ENCODE results near the gene APBB1. TPM values are rescaled to one million over a fixed set of nuclear protein-coding genes. Genes with fewer than 3 reads are reported as not detected.
"Not testable (repeated sequence)": the region's sequence is repeated elsewhere in the genome, so short reads cannot be mapped to it uniquely, and the experiment has no call there.

The APBB1 gene
- polyA plus RNA-seq, 1 donor from 2014 or later, result 283 TPM

- no peak overlapping the region for H3K27ac ChIP-seq (ENCODE audit: low read length)
- H3K36me3 ChIP-seq (ENCODE audit: insufficient read depth, low read length), result no peaks in the 10 kb centered on the region
- TF ChIP-seq EZH2 (IDR thresholded peaks at IDR 0.05; ENCODE audit: borderline replicate concordance, insufficient read depth, low read length, poor library complexity, severe bottlenecking), result no peak
- no peak for TF ChIP-seq RAD21 (conservative IDR thresholded peaks at IDR 0.05)
- no peak for TF ChIP-seq SMC3 (conservative IDR thresholded peaks at IDR 0.05; ENCODE audit: poor library complexity)
- TF ChIP-seq CTCF (IDR thresholded peaks at IDR 0.05; ENCODE audit: poor library complexity, severe bottlenecking), result no peak
- TF ChIP-seq MXI1 (conservative IDR thresholded peaks at IDR 0.05; ENCODE audit: poor library complexity, severe bottlenecking), result no peak
- no peak for TF ChIP-seq REST (IDR thresholded peaks at IDR 0.05; ENCODE audit: borderline replicate concordance)
- TF ChIP-seq EP300 (conservative IDR thresholded peaks at IDR 0.05; ENCODE audit: poor library complexity, severe bottlenecking), result no peak
- TF ChIP-seq POLR2AphosphoS5 (IDR thresholded peaks at IDR 0.05), result no peak
- TF ChIP-seq TAF1 (IDR thresholded peaks at IDR 0.05; ENCODE audit: low read depth), result no peak
Observed at GRCh38 chr11:6393989-6394670, 24.8 kb downstream of the APBB1 start.

GRCh38 chr11:6392251-6392650 is 26.6 kb downstream of the APBB1 start:
- H3K4me2 ChIP-seq (ENCODE audit: low read length); H3K36me3 ChIP-seq (ENCODE audit: insufficient read depth, low read length); H3F3A ChIP-seq (ENCODE audit: insufficient read depth, low read length, poor library complexity, severe bottlenecking); H3K4me3 ChIP-seq (ENCODE audit: low read length); H3K9me3 ChIP-seq (ENCODE audit: low read length); H3K27me3 ChIP-seq (ENCODE audit: insufficient read depth, low read depth, low read length); H4K20me1 ChIP-seq (ENCODE audit: insufficient read depth); H3K27ac ChIP-seq (ENCODE audit: low read length); H2AFZ ChIP-seq (ENCODE audit: low read depth, low read length); H3K79me2 ChIP-seq (replicated peaks; ENCODE audit: insufficient read depth, low read length); H3K9me2 ChIP-seq (ENCODE audit: insufficient read depth, low read length); H3K9ac ChIP-seq (ENCODE audit: low read length): not testable (repeated sequence)

More at GRCh38 chr11:6393989-6394670, 24.8 kb downstream of the APBB1 start:
- Histone ChIP-seq H3K9me3 (ENCODE audit: low read length) (no peaks in the 10 kb centered on the region), H3K9ac (ENCODE audit: low read length) (no peak overlapping the region), H3K9me2 (ENCODE audit: insufficient read depth, low read length) (no peaks in the 10 kb centered on the region), H4K20me1 (ENCODE audit: insufficient read depth) (no peaks in the 10 kb centered on the region), H3K4me2 (ENCODE audit: low read length) (no peak overlapping the region), H2AFZ (ENCODE audit: low read depth, low read length) (no peak overlapping the region), H3K4me3 (ENCODE audit: low read length) (no peak overlapping the region), H3K27me3 (ENCODE audit: insufficient read depth, low read depth, low read length) (no peaks in the 10 kb centered on the region), H3F3A (ENCODE audit: insufficient read depth, low read length, poor library complexity, severe bottlenecking) (no peaks in the 10 kb centered on the region), H3K79me2 (replicated peaks; ENCODE audit: insufficient read depth, low read length) (peaks cover 7% of the 10 kb centered on the region)

Data from neural cell (in vitro differentiated cells).